Spinal cord (tissue), 10 donors: ENCODE results near the gene PLRG1. TPM values are rescaled to one million over a fixed set of nuclear protein-coding genes. Genes with fewer than 3 reads are reported as not detected.

Experiments
- DNase-seq, 6 donors: peaks; one replicate each; pipeline versions ENCODE4 v3.0.0 to v3.0.0-alpha.2; 2013 to 2015; ENCODE audit warnings: low spot score in 6 of 6, low read depth in 4 of 6
- H3K27ac ChIP-seq: one replicate; pipeline ENCODE4 v1.5.1; 2013; ENCODE audit warnings: low read depth, low read length, control low read depth
- H3K27me3 ChIP-seq: one replicate; pipeline ENCODE4 v1.6.1; 2013; ENCODE audit warnings: low read length; ENCODE audit not compliant: control insufficient read depth, insufficient read depth
- H3K36me3 ChIP-seq: one replicate; pipeline ENCODE4 v1.6.1; 2013; ENCODE audit warnings: low read length; ENCODE audit not compliant: control insufficient read depth, insufficient read depth
- H3K4me1 ChIP-seq: one replicate; pipeline ENCODE4 v1.6.1; 2013; ENCODE audit warnings: low read length; ENCODE audit not compliant: control insufficient read depth, insufficient read depth
- H3K4me3 ChIP-seq: one replicate; pipeline ENCODE4 v1.5.1; 2013; ENCODE audit warnings: low read depth, low read length, control low read depth
- H3K9me3 ChIP-seq: one replicate; pipeline ENCODE4 v1.6.1; 2013; ENCODE audit warnings: low read length; ENCODE audit not compliant: control insufficient read depth, insufficient read depth
- WGBS: methylation state at CpG from one replicate; pipeline ENCODE4 v1.1.5; 2013; ENCODE audit warnings: missing lambda C conversion rate; ENCODE audit not compliant: insufficient coverage; 5-methylcytosine and 5-hydroxymethylcytosine counted together
- polyA plus RNA-seq, 2 donors: library from polyadenylated mRNA; unstranded; fragments of 120-200 nt; gene quantifications; one replicate each; pipeline ENCODE4 v1.2.1, GENCODE V29; 2013; ENCODE audit not compliant: insufficient read length in 2 of 2
- total RNA-seq, 2 donors: library from RNA; depleted of rRNA in 1 of 2; stranded (reverse); fragments of 120-200 nt in 1 of 2; fragments of >200 nt in 1 of 2; gene quantifications; one replicate each; pipeline versions ENCODE4 v1.2.3 to v1.2.4, GENCODE V29; 2013 to 2014
- donor health status: healthy.

The PLRG1 gene
- total and polyA plus RNA-seq, 4 donors, result 67.8 to 93.2 (median 78.3) TPM

DNA sequence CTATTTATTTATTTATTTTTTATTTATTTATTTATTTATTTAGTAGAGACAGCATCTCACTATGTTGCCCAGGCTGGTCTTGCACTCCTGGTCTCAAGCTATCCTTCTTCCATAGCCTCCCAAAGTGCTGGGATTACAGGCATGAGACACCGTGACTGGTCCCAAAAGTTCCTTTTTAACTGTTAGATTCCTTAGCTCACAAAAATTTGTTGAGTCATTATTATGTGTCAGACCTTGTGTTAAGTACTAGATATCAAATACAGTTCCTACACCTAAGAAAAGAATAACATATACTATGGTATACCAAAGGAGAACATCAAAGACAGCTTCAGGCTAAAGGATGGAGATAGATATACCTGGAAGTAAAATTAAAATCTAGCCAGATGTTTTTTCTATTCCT is 28.7 kb upstream of the PLRG1 start:
- Histone ChIP-seq H3K4me1 (no peaks in the 10 kb centered on the region), H3K27ac (no peak overlapping the region), H3K27me3 (no peaks in the 10 kb centered on the region), H3K9me3 (no peaks in the 10 kb centered on the region), H3K4me3 (no peak overlapping the region), H3K36me3 (no peaks in the 10 kb centered on the region)
- no CpG with 5 or more reads among the region's 1 CpG for WGBS
- DNase-seq, result no peak

DNA sequence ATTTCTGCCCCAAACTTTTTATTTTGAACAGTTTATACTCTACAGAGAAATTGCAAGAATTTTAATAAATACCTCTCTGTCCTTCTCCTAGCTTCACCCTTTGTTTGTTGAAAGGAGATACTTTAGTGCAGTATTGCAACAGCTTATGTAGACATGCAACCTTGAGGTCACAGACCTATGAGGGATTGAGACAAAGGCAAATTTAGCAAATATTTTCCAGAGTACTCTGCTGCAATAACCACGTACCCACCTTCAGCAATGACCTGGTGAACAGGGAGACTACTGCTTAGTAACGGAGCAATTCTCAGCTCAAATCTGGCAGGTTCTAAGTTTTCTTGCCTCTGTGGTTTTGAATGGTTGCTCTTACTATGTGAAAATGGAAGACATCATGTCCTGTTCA is 27.1 kb upstream of the PLRG1 start:
- no peaks in the 10 kb centered on the region for H3K9me3 ChIP-seq
- H3K36me3 ChIP-seq, result no peaks in the 10 kb centered on the region
- no peak for DNase-seq
- 83% methylated on average over 2 of the region's 2 CpGs for WGBS
- no peak overlapping the region for H3K4me3 ChIP-seq
- no peaks in the 10 kb centered on the region for H3K27me3 ChIP-seq
- H3K27ac ChIP-seq, result no peak overlapping the region
- H3K4me1 ChIP-seq, result no peaks in the 10 kb centered on the region

DNA sequence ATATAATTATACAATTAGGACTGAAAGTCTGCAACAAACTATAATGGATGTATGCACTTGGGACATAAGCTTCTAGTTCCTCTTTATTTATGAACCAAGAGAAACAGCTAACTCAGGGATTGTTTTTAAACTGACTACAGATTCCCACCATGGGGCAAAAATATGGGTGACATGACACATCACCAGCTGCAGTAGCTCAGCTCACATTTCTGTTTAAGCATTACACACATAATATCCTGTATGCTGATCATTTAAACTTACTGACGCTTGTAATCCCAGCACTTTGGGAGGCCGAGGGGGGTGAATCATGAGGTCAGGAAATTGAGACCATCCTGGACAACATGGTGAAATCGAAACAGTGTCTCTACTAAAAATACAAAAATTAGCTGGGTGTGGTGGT is 24.1 kb upstream of the PLRG1 start:
- Histone ChIP-seq H3K36me3 (no peaks in the 10 kb centered on the region), H3K27me3 (no peaks in the 10 kb centered on the region), H3K4me1 (no peaks in the 10 kb centered on the region), H3K4me3 (no peak overlapping the region), H3K27ac (no peak overlapping the region), H3K9me3 (no peaks in the 10 kb centered on the region)
- WGBS, result no CpG with 5 or more reads among the region's 3 CpGs
- no peak for DNase-seq

DNA sequence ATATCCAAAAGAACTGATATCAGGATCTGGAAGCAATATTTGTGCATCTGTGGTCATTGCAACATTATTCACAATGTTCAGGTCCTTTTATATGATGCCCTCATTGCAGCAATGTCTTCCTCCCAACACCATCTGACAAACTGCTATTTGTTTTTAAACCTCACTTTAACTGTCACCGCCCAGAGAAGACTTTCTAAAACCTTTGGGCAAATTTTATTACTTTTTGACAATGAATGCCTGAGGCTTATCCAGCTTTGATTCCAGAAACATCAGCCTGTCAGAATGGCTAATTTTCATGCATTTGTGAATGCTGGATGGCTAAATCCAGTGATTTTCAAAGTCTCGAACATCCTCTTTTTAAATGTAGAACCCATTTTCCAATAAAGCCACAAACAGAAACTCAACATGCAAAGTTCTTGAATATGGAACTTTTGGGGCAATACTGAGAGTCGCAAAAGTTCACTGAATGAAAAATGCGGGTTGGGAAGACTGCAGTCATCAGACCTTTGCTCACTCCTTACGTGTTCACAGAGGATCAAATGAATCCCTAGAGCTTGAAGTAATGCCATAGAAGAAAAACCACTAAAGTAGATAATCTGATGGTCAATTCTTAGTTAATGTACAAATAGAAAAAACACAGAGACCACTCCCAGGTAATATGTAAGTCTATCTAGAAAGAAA is 23.1 kb upstream of the PLRG1 start:
- no peaks in the 10 kb centered on the region for H3K9me3 ChIP-seq
- no peak for DNase-seq
- H3K27ac ChIP-seq, result no peak overlapping the region
- H3K4me3 ChIP-seq, result no peak overlapping the region
- no peaks in the 10 kb centered on the region for H3K4me1 ChIP-seq
- no peaks in the 10 kb centered on the region for H3K36me3 ChIP-seq
- 86% methylated on average over 4 of the region's 5 CpGs for WGBS
- no peaks in the 10 kb centered on the region for H3K27me3 ChIP-seq

DNA sequence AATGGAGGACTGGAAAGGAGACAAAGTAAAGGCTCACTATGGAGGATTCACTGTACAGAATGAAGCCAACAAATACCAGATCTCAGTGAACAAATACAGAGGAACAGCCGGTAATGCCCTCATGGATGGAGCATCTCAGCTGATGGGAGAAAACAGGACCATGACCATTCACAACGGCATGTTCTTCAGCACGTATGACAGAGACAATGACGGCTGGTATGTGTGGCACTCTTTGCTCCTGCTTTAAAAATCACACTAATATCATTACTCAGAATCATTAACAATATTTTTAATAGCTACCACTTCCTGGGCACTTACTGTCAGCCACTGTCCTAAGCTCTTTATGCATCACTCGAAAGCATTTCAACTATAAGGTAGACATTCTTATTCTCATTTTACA is 19.4 kb upstream of the PLRG1 start:
- Histone ChIP-seq H3K9me3 (no peaks in the 10 kb centered on the region), H3K4me1 (no peaks in the 10 kb centered on the region), H3K36me3 (no peaks in the 10 kb centered on the region), H3K4me3 (no peak overlapping the region), H3K27ac (no peak overlapping the region), H3K27me3 (no peaks in the 10 kb centered on the region)
- WGBS, result 83% methylated on average over 1 of the region's 5 CpGs
- DNase-seq, result no peak

GRCh38 chr4:154569028-154569427 is 18.8 kb upstream of the PLRG1 start:
- Histone ChIP-seq H3K4me1 (no peaks in the 10 kb centered on the region), H3K4me3 (no peak overlapping the region), H3K9me3 (no peaks in the 10 kb centered on the region), H3K27me3 (no peaks in the 10 kb centered on the region), H3K27ac (no peak overlapping the region), H3K36me3 (no peaks in the 10 kb centered on the region)
- 60% methylated on average over 2 of the region's 3 CpGs for WGBS
- no peak for DNase-seq

DNA sequence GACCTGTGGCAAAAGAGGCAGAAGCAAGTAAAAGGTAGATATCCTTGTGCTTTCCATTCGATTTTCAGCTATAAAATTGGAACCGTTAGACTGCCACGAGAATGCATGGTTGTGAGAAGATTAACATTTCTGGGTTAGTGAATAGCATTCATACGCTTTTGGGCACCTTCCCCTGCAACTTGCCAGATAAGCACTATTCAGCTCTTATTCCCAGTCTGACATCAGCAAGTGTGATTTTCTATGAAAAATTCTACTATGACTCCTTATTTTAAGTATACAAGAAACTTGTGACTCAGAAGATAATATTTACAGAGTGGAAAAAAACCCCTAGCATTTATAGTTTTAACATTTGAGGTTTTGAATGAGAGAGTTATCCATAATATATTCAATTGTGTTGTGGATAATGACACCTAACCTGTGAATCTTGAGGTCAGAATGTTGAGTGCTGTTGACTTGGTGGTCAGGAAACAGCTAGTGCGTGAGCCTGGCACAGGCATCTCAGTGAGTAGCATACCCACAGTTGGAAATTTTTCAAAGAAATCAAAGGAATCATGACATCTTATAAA is 16.5 kb upstream of the PLRG1 start:
- Histone ChIP-seq H3K27ac (no peak overlapping the region), H3K27me3 (no peaks in the 10 kb centered on the region), H3K9me3 (no peaks in the 10 kb centered on the region), H3K4me1 (no peaks in the 10 kb centered on the region), H3K4me3 (no peak overlapping the region), H3K36me3 (no peaks in the 10 kb centered on the region)
- WGBS, result 100% methylated on average over 1 of the region's 5 CpGs
- DNase-seq, result no peak

GRCh38 chr4:154565704-154566103 is 15.5 kb upstream of the PLRG1 start:
- no peaks in the 10 kb centered on the region for H3K4me1 ChIP-seq
- no peaks in the 10 kb centered on the region for H3K9me3 ChIP-seq
- WGBS, result 94% methylated on average over 6 of the region's 6 CpGs
- no peak overlapping the region for H3K27ac ChIP-seq
- no peak for DNase-seq
- no peaks in the 10 kb centered on the region for H3K36me3 ChIP-seq
- no peak overlapping the region for H3K4me3 ChIP-seq
- no peaks in the 10 kb centered on the region for H3K27me3 ChIP-seq

DNA sequence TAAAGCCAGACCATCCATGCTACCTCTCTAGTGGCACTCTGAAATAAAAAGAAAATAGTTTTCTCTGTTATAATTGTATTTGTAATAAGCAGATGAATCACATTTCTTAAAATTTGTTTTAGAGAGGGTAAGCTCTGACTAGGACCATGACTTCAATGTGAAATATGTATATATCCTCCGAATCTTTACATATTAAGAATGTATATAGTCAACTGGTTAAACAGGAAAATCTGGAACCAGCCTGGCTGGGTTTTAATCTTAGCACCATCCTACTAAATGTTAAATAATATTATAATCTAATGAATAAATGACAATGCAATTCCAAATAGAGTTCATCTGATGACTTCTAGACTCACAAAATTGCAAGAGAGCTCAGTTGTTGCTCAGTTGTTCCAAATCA is 14.1 kb upstream of the PLRG1 start:
- no peaks in the 10 kb centered on the region for H3K27me3 ChIP-seq
- no peak overlapping the region for H3K4me3 ChIP-seq
- H3K27ac ChIP-seq, result no peak overlapping the region
- H3K9me3 ChIP-seq, result no peaks in the 10 kb centered on the region
- WGBS, result no CpG with 5 or more reads among the region's 1 CpG
- H3K36me3 ChIP-seq, result no peaks in the 10 kb centered on the region
- no peaks in the 10 kb centered on the region for H3K4me1 ChIP-seq
- DNase-seq, result no peak

DNA sequence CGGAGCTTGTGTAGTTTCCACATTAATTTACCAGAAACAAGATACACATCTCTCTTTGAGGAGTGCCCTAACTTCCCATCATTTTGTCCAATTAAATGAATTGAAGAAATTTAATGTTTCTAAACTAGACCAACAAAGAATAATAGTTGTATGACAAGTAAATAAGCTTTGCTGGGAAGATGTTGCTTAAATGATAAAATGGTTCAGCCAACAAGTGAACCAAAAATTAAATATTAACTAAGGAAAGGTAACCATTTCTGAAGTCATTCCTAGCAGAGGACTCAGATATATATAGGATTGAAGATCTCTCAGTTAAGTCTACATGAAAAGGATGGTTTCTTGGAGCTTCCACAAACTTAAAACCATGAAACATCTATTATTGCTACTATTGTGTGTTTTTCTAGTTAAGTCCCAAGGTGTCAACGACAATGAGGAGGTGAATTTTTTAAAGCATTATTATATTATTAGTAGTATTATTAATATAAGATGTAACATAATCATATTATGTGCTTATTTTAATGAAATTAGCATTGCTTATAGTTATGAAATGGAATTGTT is 12.6 kb upstream of the PLRG1 start, which contains the start of gene FGB:
TSS of gene FGB (plus strand) at position 315 of the 558 bp plus-strand sequence. CDS start at position 323, 8 bp downstream.
- DNase-seq, result no peak
- WGBS, result no CpG with 5 or more reads among the region's 2 CpGs

More for the DNA sequence above, 12.6 kb upstream of the PLRG1 start, which contains the start of gene FGB:
- Histone ChIP-seq H3K27me3 (no peaks in the 10 kb centered on the region), H3K36me3 (no peaks in the 10 kb centered on the region), H3K9me3 (no peaks in the 10 kb centered on the region), H3K27ac (no peak within 1 kb of the TSS), H3K4me3 (no peak within 1 kb of the TSS), H3K4me1 (no peaks in the 10 kb centered on the region)
